ENCODE measurements around the gene ADH5. TPM values are rescaled to one million over a fixed set of nuclear protein-coding genes. Genes with fewer than 3 reads are reported as not detected.

Gene ADH5
- total and polyA plus RNA-seq, 10 of the 15 experiments (the other 5 are each of a cell fraction or from before 2014, with no cell fraction given): 48.5 to 159 (median 95.3) TPM

GRCh38 chr4:99120501-99120900 lies 31.9 kb upstream of the ADH5 start:
- no peak for DNase-seq (ENCODE audit: low read depth, low spot score)
- Histone ChIP-seq H3K79me2 (ENCODE audit: control insufficient read depth, insufficient read depth, low read length) (no peaks in the 10 kb centered on the region), H3K9me3 (replicated peaks; ENCODE audit: control insufficient read depth, insufficient read depth, low read length) (no peaks in the 10 kb centered on the region), H2AFZ (ENCODE audit: control insufficient read depth, low read depth, low read length) (no peak overlapping the region), H3K4me2 (ENCODE audit: control insufficient read depth, insufficient read depth) (no peak overlapping the region), H3K27ac (ENCODE audit: control insufficient read depth, insufficient read depth) (no peak overlapping the region), H3K27me3 (replicated peaks in 1 of 2; ENCODE audit: control insufficient read depth in 2 of 2, insufficient read depth in 2 of 2, low read length in 1 of 2) (no peaks in the 10 kb centered on the region), H3K4me1 (ENCODE audit: control insufficient read depth, insufficient read depth, low read length) (no peaks in the 10 kb centered on the region), H3K9ac (ENCODE audit: control insufficient read depth, insufficient read depth, low read length) (no peak overlapping the region), H3K36me3 (ENCODE audit: control insufficient read depth in 2 of 2, insufficient read depth in 2 of 2, low read length in 1 of 2) (no peaks in the 10 kb centered on the region), H4K20me1 (ENCODE audit: control insufficient read depth, insufficient read depth) (no peaks in the 10 kb centered on the region), H3K4me3 (no peak overlapping the region)
- intact Hi-C loops (cut with micrococcal nuclease; ENCODE audit: unreplicated experiment) (no loop called here), in situ Hi-C loops (cut with MboI) (loop anchor here (5.0 to 10.0 kb wide), 2 partner anchors 282 to 344 kb away; no protein-coding TSS in a partner anchor)
- SMC1A ChIA-PET (ENCODE audit: uncharacterized antibody, unreplicated experiment): interaction anchor here (1.3 to 2.3 kb wide), 3 partner anchors 284 to 343 kb away, joined by 4 to 17 read pairs (median 4); no protein-coding TSS in a partner anchor
- no peak for ATAC-seq
- 38% methylated on average over 5 of the region's 5 CpGs for WGBS (ENCODE audit: insufficient coverage, insufficient replicate concordance, low lambda C conversion rate, missing lambda C conversion rate)
- RAD21 ChIA-PET (ENCODE audit: unreplicated experiment): interaction anchor here (1.8 to 3.3 kb wide), 2 partner anchors 284 to 343 kb away, joined by 4 to 16 read pairs; no protein-coding TSS in a partner anchor
- BruUV-seq (replicated peaks): no TSS peak
- no peak for FAIRE-seq
- POLR2A ChIA-PET: no interaction called here
- CTCF ChIA-PET: interaction anchor here (1.8 to 6.1 kb wide), 4 partner anchors 10 to 343 kb away, joined by 4 to 51 read pairs (median 6); no protein-coding TSS in a partner anchor
- no peak for TF ChIP-seq KAT2A (conservative IDR thresholded peaks at IDR 0.05; ENCODE audit: control insufficient read depth, low read depth, low read length)
- no peak for TF ChIP-seq ATF3 (IDR thresholded peaks at IDR 0.05; ENCODE audit: borderline replicate concordance, extremely low read depth, low read depth, low read length)
- TF ChIP-seq KLF5 (IDR thresholded peaks at IDR 0.05; ENCODE audit: partially characterized antibody): no peak
- TF ChIP-seq SUPT20H (IDR thresholded peaks at IDR 0.05; ENCODE audit: borderline replicate concordance, control insufficient read depth, low read depth, low read length): no peak
- no peak for TF ChIP-seq HSF1 (IDR thresholded peaks at IDR 0.05; ENCODE audit: low read depth, low read length)
- no peak for TF ChIP-seq ZZZ3 (IDR thresholded peaks at IDR 0.05; ENCODE audit: control insufficient read depth, insufficient read length, low read depth)
- no peak for TF ChIP-seq ZNF687 (IDR thresholded peaks at IDR 0.05)
- no peak for TF ChIP-seq BCL11A (IDR thresholded peaks at IDR 0.05; ENCODE audit: low read depth, low read length)
- no peak for TF ChIP-seq SMC3 (IDR thresholded peaks at IDR 0.05; ENCODE audit: borderline replicate concordance, low read length)
- no peak for TF ChIP-seq SMARCA5 (IDR thresholded peaks at IDR 0.05)
- TF ChIP-seq JUNB (IDR thresholded peaks at IDR 0.05): no peak
- no peak for TF ChIP-seq SKIL (IDR thresholded peaks at IDR 0.05; ENCODE audit: low read depth, poor library complexity, severe bottlenecking)
- TF ChIP-seq NFYA (IDR thresholded peaks at IDR 0.05; ENCODE audit: borderline replicate concordance, low read depth, low read length): no peak
- TF ChIP-seq CBX3 (IDR thresholded peaks at IDR 0.05; ENCODE audit: borderline replicate concordance, low read depth): no peak
- no peak for TF ChIP-seq SMAD5 (IDR thresholded peaks at IDR 0.05; ENCODE audit: low read depth)
- no peak for TF ChIP-seq TARDBP (IDR thresholded peaks at IDR 0.05; ENCODE audit: borderline replicate concordance)

Data from GM12878 (cell line).